HepG2 (cell line): ENCODE measurements around the gene NOL4L. TPM values are rescaled to one million over a fixed set of nuclear protein-coding genes. Genes with fewer than 3 reads are reported as not detected.

ENCODE experiments used
- BRD4 ChIP-seq: sonication (generic); formaldehyde crosslinking; IDR thresholded peaks from 2 replicates; pipeline ENCODE4 v1.4.0; 2020; ENCODE audit warnings: missing genetic modification reagents
- HNRNPLL ChIP-seq: fragments of 200-400 bp; formaldehyde crosslinking; IDR thresholded peaks from 2 replicates; pipeline ENCODE4 v1.6.1; 2017; ENCODE audit warnings: mild to moderate bottlenecking, low read depth, low read length; ENCODE audit not compliant: poor library complexity, severe bottlenecking
- MAFK ChIP-seq, 2 experiments: IDR thresholded peaks in 1 of 2; conservative IDR thresholded peaks in 1 of 2; 2 replicates each; pipeline ENCODE4 v1.6.1; 2011; ENCODE audit warnings: improper control_type of control experiment in 2 of 2, low read length in 2 of 2
- NR2C2 ChIP-seq: sonication (generic); formaldehyde crosslinking; IDR thresholded peaks from 2 replicates; pipeline ENCODE4 v1.4.0; 2020; ENCODE audit warnings: missing genetic modification reagents, mild to moderate bottlenecking, moderate library complexity, borderline replicate concordance
- TMF1 ChIP-seq: sonication (generic); formaldehyde crosslinking; IDR thresholded peaks from 2 replicates; pipeline ENCODE4 v1.8.1; 2022; ENCODE audit warnings: low read depth, missing genetic modification reagents
- ZBTB42 ChIP-seq: sonication (generic); formaldehyde crosslinking; IDR thresholded peaks from 2 replicates; pipeline ENCODE4 v1.5.0; 2020; ENCODE audit warnings: mild to moderate bottlenecking, missing genetic modification reagents
- ZNF484 ChIP-seq: sonication (generic); formaldehyde crosslinking; IDR thresholded peaks from 2 replicates; pipeline ENCODE4 v1.5.1; 2020; ENCODE audit warnings: mild to moderate bottlenecking, low read depth, missing genetic modification reagents, borderline replicate concordance
- polyA plus RNA-seq, 8 experiments: library from polyadenylated mRNA; depleted of rRNA in 3 of 8; stranded (reverse) in 7 of 8; unstranded in 1 of 8; fragments of >200 nt; fragmentation: Illumina TruSeq in 4 of 8; extraction: Trizol in 4 of 8; gene quantifications; 2 replicates each; pipeline versions ENCODE4 v1.2.1 to v1.2.3, GENCODE V29; 2011 to 2016; ENCODE audit warnings: low read depth in 4 of 8, missing spikeins in 1 of 8, mixed read lengths in 1 of 8; ENCODE audit not compliant: insufficient read depth in 1 of 8
- total RNA-seq, 5 experiments: library from RNA; depleted of rRNA; stranded (reverse); fragments of >200 nt; fragmentation: Illumina TruSeq; extraction: Trizol; gene quantifications; 2 replicates each; pipeline ENCODE4 v1.2.3, GENCODE V29; 2016; ENCODE audit warnings: low read depth in 1 of 5
- TF ChIP-seq, protein P1 (sequence below): sonication (generic); formaldehyde crosslinking; IDR thresholded peaks from 2 replicates; pipeline ENCODE4 v1.4.0; 2020; ENCODE audit warnings: missing genetic modification reagents, borderline replicate concordance
- TF ChIP-seq, protein P2 (sequence below): sonication (generic); formaldehyde crosslinking; IDR thresholded peaks from 2 replicates; pipeline ENCODE4 v1.4.0; 2020; ENCODE audit warnings: mild to moderate bottlenecking, low read depth, missing genetic modification reagents
- TF ChIP-seq, protein P3 (sequence below): sonication (generic); formaldehyde crosslinking; IDR thresholded peaks from 2 replicates; pipeline ENCODE4 v1.4.0; 2020; ENCODE audit warnings: missing genetic modification reagents, borderline replicate concordance

Gene NOL4L
- total and polyA plus RNA-seq, 2 of the 13 experiments (the other 11 are each of a cell fraction or from before 2014, with no cell fraction given): 16.6 to 35.4 TPM

DNA sequence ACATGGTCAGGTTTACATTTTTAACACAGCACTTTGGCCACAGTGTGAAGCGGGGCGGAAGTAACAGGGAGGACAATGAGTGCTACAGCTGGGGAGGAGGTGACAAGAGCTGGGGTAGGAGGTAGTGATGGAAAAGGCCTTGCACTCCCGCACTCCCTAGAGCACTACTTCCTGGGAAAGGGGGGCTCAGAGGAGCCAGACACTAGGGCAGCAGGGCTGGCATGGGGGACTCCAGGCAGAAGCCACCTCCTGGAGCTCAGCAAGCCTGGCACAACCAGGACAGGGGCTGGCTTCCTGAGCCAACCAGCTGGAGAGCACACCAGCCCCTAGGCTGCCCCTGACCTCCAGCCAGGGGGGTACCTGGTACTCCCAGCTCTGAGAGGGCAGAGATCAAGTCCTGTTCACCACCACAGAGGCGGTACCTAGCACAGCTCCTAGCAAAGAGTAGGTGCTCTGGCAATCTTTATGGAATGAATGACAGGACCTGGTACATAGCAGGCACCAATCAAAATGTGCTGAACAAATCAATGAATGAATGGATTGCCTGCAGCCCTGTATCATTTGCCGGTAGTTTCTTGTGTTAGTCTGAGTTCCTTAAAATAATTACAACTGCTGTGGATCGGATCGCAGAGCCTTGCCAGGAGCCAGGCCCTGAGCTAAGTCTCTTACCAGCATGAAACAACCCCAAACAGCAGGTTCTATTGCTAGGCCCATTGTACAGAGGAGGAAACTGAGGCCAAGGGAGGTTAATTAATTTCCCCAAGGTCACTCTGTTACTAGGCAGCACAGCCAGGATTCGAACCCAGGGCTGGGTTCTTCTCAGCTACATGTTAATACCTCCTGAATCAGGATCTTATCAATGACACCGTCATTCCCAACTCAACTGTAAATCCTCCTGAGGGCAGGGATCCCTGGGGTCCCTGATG lies 15.5 kb downstream of the NOL4L start (continued):
- TF ChIP-seq, protein P1, sequence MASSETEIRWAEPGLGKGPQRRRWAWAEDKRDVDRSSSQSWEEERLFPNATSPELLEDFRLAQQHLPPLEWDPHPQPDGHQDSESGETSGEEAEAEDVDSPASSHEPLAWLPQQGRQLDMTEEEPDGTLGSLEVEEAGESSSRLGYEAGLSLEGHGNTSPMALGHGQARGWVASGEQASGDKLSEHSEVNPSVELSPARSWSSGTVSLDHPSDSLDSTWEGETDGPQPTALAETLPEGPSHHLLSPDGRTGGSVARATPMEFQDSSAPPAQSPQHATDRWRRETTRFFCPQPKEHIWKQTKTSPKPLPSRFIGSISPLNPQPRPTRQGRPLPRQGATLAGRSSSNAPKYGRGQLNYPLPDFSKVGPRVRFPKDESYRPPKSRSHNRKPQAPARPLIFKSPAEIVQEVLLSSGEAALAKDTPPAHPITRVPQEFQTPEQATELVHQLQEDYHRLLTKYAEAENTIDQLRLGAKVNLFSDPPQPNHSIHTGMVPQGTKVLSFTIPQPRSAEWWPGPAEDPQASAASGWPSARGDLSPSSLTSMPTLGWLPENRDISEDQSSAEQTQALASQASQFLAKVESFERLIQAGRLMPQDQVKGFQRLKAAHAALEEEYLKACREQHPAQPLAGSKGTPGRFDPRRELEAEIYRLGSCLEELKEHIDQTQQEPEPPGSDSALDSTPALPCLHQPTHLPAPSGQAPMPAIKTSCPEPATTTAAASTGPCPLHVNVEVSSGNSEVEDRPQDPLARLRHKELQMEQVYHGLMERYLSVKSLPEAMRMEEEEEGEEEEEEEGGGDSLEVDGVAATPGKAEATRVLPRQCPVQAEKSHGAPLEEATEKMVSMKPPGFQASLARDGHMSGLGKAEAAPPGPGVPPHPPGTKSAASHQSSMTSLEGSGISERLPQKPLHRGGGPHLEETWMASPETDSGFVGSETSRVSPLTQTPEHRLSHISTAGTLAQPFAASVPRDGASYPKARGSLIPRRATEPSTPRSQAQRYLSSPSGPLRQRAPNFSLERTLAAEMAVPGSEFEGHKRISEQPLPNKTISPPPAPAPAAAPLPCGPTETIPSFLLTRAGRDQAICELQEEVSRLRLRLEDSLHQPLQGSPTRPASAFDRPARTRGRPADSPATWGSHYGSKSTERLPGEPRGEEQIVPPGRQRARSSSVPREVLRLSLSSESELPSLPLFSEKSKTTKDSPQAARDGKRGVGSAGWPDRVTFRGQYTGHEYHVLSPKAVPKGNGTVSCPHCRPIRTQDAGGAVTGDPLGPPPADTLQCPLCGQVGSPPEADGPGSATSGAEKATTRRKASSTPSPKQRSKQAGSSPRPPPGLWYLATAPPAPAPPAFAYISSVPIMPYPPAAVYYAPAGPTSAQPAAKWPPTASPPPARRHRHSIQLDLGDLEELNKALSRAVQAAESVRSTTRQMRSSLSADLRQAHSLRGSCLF (CRISPR knock-in tag): no peak
- TF ChIP-seq, protein P2, sequence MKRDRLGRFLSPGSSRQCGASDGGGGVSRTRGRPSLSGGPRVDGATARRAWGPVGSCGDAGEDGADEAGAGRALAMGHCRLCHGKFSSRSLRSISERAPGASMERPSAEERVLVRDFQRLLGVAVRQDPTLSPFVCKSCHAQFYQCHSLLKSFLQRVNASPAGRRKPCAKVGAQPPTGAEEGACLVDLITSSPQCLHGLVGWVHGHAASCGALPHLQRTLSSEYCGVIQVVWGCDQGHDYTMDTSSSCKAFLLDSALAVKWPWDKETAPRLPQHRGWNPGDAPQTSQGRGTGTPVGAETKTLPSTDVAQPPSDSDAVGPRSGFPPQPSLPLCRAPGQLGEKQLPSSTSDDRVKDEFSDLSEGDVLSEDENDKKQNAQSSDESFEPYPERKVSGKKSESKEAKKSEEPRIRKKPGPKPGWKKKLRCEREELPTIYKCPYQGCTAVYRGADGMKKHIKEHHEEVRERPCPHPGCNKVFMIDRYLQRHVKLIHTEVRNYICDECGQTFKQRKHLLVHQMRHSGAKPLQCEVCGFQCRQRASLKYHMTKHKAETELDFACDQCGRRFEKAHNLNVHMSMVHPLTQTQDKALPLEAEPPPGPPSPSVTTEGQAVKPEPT: no peak
- TF ChIP-seq TMF1 (CRISPR knock-in tag): no peak
- TF ChIP-seq BRD4: no peak
- TF ChIP-seq, protein P3, sequence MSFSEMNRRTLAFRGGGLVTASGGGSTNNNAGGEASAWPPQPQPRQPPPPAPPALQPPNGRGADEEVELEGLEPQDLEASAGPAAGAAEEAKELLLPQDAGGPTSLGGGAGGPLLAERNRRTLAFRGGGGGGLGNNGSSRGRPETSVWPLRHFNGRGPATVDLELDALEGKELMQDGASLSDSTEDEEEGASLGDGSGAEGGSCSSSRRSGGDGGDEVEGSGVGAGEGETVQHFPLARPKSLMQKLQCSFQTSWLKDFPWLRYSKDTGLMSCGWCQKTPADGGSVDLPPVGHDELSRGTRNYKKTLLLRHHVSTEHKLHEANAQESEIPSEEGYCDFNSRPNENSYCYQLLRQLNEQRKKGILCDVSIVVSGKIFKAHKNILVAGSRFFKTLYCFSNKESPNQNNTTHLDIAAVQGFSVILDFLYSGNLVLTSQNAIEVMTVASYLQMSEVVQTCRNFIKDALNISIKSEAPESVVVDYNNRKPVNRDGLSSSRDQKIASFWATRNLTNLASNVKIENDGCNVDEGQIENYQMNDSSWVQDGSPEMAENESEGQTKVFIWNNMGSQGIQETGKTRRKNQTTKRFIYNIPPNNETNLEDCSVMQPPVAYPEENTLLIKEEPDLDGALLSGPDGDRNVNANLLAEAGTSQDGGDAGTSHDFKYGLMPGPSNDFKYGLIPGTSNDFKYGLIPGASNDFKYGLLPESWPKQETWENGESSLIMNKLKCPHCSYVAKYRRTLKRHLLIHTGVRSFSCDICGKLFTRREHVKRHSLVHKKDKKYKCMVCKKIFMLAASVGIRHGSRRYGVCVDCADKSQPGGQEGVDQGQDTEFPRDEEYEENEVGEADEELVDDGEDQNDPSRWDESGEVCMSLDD (CRISPR knock-in tag): no peak
- TF ChIP-seq ZNF484 (CRISPR knock-in tag): no peak
- no peak for TF ChIP-seq MAFK (conservative IDR thresholded peaks at IDR 0.05 in 1 of 2, IDR thresholded peaks at IDR 0.05 in 1 of 2; ENCODE audit: low read length in 2 of 2)
- no peak for TF ChIP-seq NR2C2 (CRISPR knock-in tag)
- no peak for TF ChIP-seq HNRNPLL
- TF ChIP-seq ZBTB42: no peak
